ENCODE measurements around the gene CRYBB2.
"Not testable (repeated sequence)": the region's sequence is repeated elsewhere in the genome, so short reads cannot be mapped to it uniquely, and the experiment has no call there.

CRYBB2 gene

GRCh38 chr22:25236417-25236816 is 17.0 kb downstream of the CRYBB2 start:
- no peak for DNase-seq

- DNase-seq, result no peak
Measured at GRCh38 chr22:25237503-25237902, 18.1 kb downstream of the CRYBB2 start.

GRCh38 chr22:25238058-25238457 is 18.6 kb downstream of the CRYBB2 start:
- not testable (repeated sequence) for DNase-seq

- DNase-seq, result not testable (repeated sequence)
Measured at GRCh38 chr22:25255169-25255568, 35.7 kb downstream of the CRYBB2 start.

- not testable (repeated sequence) for DNase-seq
Measured at GRCh38 chr22:25267567-25267966, 48.1 kb downstream of the CRYBB2 start.

- DNase-seq, result not testable (repeated sequence)
Measured at GRCh38 chr22:25268902-25269301, 49.5 kb downstream of the CRYBB2 start.

GRCh38 chr22:25270061-25270460 is 50.6 kb downstream of the CRYBB2 start:
- not testable (repeated sequence) for DNase-seq

- not testable (repeated sequence) for DNase-seq
Measured at GRCh38 chr22:25273231-25273630, 53.8 kb downstream of the CRYBB2 start.

- DNase-seq, result not testable (repeated sequence)
Measured at GRCh38 chr22:25273928-25274327, 54.5 kb downstream of the CRYBB2 start.

GRCh38 chr22:25280118-25280517 is 60.7 kb downstream of the CRYBB2 start:
- DNase-seq, result not testable (repeated sequence)
